ENCODE data around the gene CDC42SE2. TPM values are rescaled to one million over a fixed set of nuclear protein-coding genes. Genes with fewer than 3 reads are reported as not detected.

Gene CDC42SE2
- total and polyA plus RNA-seq, 2 experiments from 2014 or later = 24.2 to 36.2 TPM

- TF ChIP-seq CTCF (conservative IDR thresholded peaks at IDR 0.05; ENCODE audit: low read depth in 2 of 2) = no peak
- TF ChIP-seq STAT1 (IDR thresholded peaks at IDR 0.05; ENCODE audit: unreplicated experiment) = no peak
- TF ChIP-seq ETS1 (IDR thresholded peaks at IDR 0.05) = no peak
- TF ChIP-seq EZH2phosphoT487 (IDR thresholded peaks at IDR 0.05; ENCODE audit: unreplicated experiment) = no peak
Measured at GRCh38 chr5:131223751-131224386, 40.0 kb upstream of the CDC42SE2 start (continued).

- no peaks in the 10 kb centered on the region for H3K27me3 ChIP-seq (ENCODE audit: insufficient read depth)
- H3K9me2 ChIP-seq (ENCODE audit: insufficient read depth) = no peaks in the 10 kb centered on the region
- no peak overlapping the region for H3K4me2 ChIP-seq
- DNase-seq (ENCODE audit: low spot score) (no peak), ATAC-seq (no peak)
- no peak overlapping the region for H3K27ac ChIP-seq (ENCODE audit: low read depth)
- H4K20me1 ChIP-seq (replicated peaks; ENCODE audit: insufficient read depth) = no peaks in the 10 kb centered on the region
- H3F3A ChIP-seq (replicated peaks; ENCODE audit: low read depth) = no peaks in the 10 kb centered on the region
- no peak overlapping the region for H2AFZ ChIP-seq
- Mint-ChIP-seq H3K4me3 (no peak overlapping the region), H3K27me3 (ENCODE audit: insufficient read depth, low read depth, poor library complexity) (no peaks in the 10 kb centered on the region), H3K27ac (no peak overlapping the region), H3K9me3 (no peaks in the 10 kb centered on the region), H3K4me1 (no peaks in the 10 kb centered on the region), H3K36me3 (ENCODE audit: low read depth) (no peaks in the 10 kb centered on the region)
- H3K4me3 ChIP-seq = no peak overlapping the region
- H3K79me2 ChIP-seq (replicated peaks; ENCODE audit: insufficient read depth) = no peaks in the 10 kb centered on the region
- no peaks in the 10 kb centered on the region for H3K4me1 ChIP-seq (ENCODE audit: insufficient read depth)
- no peaks in the 10 kb centered on the region for H3K36me3 ChIP-seq (ENCODE audit: insufficient read depth)
- TF ChIP-seq REST (IDR thresholded peaks at IDR 0.05; ENCODE audit: unreplicated experiment) = no peak
- no peak for TF ChIP-seq ZNF462 (CRISPR knock-in tag; IDR thresholded peaks at IDR 0.05)
- TF ChIP-seq STAT1 (IDR thresholded peaks at IDR 0.05; ENCODE audit: unreplicated experiment) = no peak
- TF ChIP-seq EZH2 (IDR thresholded peaks at IDR 0.05; ENCODE audit: low read depth, unreplicated experiment) = no peak
- TF ChIP-seq EZH2phosphoT487 (IDR thresholded peaks at IDR 0.05; ENCODE audit: unreplicated experiment) = no peak
- no peak for TF ChIP-seq ETS1 (IDR thresholded peaks at IDR 0.05)
- TF ChIP-seq POLR2AphosphoS5 (IDR thresholded peaks at IDR 0.05; ENCODE audit: low read depth) = no peak
Measured at GRCh38 chr5:131224387-131225201, 39.3 kb upstream of the CDC42SE2 start.
